Right lobe of liver (tissue), 4 donors: ENCODE data around the gene PPP1CA.

Experiments used
- POLR2A ChIP-seq: fragments of 450-650 bp; IDR thresholded peaks from one replicate; pipeline ENCODE4 v1.6.1; 2017; ENCODE audit warnings: antibody characterized with exemption, mild to moderate bottlenecking
- TF ChIP-seq, protein P1 (sequence below), 4 donors: fragments of 200-600 bp in 3 of 4; fragments of 450-650 bp in 1 of 4; IDR thresholded peaks; one replicate each; pipeline versions ENCODE4 v1.5.1 to v1.8.0; 2016 to 2022; ENCODE audit warnings: antibody characterized with exemption in 4 of 4, mild to moderate bottlenecking in 2 of 4
- donor health status: DM: no; HTN: no; CAD: no.
- donor health status: DM: no; HTN: no; CAD: no.
- donor health status: DM: no; HTN: yes; CAD: no.

DNA sequence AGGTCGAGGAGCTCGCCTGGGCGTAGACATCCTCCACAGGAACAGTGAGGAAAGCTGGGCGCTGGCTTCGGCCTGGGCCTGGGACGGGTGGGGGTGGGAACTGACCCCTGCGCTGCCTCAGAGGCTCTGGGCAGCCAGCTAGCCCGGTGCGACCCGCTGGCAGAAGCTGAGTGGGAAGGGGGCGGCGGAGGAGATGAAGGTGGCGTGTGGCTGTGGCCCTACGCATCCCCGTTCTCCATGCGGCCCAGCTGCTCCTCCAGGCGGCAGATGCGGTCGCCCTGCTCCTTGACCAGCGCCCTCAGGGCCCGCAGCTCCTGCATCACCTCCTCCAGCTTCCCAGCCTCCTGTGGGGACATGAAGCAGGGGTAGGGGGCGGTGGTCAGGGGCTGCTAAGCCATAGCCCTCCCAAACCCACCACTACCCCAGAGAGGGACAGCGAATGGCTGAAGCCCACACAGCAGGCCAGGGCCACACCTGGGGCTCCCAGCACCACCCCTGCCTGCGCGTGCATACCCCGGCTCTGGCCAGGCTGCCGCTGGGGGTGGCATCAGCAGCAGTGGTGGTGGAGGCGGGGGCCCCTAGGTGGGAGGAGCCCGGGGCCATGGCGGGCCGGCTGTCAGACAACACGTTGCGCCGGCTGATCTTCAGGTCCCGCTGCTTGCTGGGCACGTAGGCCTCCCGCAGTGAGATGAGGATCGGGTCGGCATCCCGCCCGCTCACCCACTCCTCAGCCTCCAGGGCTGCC lies 36.7 kb upstream of the PPP1CA start:
- TF ChIP-seq, protein P1, sequence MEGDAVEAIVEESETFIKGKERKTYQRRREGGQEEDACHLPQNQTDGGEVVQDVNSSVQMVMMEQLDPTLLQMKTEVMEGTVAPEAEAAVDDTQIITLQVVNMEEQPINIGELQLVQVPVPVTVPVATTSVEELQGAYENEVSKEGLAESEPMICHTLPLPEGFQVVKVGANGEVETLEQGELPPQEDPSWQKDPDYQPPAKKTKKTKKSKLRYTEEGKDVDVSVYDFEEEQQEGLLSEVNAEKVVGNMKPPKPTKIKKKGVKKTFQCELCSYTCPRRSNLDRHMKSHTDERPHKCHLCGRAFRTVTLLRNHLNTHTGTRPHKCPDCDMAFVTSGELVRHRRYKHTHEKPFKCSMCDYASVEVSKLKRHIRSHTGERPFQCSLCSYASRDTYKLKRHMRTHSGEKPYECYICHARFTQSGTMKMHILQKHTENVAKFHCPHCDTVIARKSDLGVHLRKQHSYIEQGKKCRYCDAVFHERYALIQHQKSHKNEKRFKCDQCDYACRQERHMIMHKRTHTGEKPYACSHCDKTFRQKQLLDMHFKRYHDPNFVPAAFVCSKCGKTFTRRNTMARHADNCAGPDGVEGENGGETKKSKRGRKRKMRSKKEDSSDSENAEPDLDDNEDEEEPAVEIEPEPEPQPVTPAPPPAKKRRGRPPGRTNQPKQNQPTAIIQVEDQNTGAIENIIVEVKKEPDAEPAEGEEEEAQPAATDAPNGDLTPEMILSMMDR (IDR thresholded peaks at IDR 0.05) = no peak
- no peak for TF ChIP-seq POLR2A
